Hypothalamus (tissue), 51 donors: ENCODE results near the gene ARHGAP27.

Experiments used
- DNase-seq, 51 donors: peaks; one replicate each; lab custom pipeline; 2025; lab: John Stamatoyannopoulos, UW

The ARHGAP27 gene

DNA sequence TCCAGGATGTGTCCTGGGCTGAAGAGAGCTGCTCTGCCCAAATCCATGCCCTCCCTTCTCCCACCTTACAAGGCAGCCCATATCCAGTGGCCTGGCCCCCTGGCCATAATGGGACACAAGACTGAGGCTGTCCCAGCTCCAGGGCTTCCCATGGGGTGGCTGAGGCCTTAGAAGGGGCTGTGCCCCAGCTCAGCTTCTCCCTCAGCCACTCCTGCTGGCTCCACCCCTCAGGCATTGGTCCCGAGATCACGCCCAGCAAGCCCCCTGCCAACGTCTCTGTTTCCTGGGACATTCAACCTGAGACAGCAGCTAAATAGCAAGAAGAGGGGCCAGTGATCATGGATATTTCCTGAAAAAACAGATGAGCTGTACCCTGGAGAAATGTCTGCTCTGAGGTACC lies 43.3 kb downstream of the ARHGAP27 start:
- no peak for DNase-seq

DNA sequence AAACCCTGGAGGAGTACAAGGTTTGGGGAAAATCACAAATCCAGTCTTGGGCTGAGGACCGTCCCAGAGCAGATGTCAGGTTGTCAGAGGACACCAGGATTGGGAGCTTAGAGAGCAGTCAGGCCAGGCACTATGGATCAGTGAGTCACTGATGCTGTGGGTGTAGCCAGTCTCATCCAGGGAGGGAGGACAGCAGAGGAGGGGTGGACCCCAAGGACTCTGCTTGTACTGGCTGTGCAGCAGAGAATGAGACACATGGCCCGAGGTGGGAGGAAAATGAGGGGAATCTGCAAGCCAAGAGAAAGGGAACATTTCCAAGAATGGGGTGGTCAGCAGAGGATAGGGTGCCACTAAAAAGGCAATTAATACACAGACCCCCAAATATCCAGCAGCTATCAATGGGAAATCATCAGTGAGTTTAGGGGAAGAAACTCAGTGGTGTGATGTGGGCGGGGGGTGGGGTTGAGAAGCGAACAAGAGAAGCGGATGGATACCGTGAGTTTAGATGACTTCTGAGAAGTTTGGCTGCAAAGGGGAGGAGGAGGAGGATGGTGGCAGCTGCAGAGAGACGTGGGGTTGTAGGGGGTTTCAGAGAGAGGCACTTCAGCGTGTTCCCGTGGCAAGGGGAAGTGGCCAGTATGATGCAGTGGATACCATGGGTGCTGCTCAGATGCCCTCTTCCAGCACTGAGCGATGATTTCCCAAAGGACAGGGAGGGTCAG lies 43.9 kb downstream of the ARHGAP27 start:
- no peak for DNase-seq

DNA sequence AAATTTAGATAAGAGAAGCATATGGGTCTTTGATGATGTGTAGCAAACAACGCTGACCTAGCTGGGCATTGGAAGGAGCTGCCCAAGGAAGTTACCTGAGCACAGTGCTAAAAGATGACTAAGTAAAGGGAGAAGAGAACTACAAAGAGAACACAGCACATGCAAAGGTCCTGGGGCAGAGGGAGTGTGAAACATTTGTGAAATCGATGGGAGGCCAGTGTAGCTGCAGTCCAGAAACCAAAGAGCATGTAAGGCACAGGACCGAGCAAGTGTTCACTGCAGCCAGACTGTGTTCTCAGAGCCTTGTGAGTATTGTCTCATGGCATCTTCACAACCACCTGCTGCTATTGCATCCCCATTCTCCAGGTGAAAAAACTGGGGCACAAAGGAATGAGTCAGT lies 44.9 kb downstream of the ARHGAP27 start:
- no peak for DNase-seq

DNA sequence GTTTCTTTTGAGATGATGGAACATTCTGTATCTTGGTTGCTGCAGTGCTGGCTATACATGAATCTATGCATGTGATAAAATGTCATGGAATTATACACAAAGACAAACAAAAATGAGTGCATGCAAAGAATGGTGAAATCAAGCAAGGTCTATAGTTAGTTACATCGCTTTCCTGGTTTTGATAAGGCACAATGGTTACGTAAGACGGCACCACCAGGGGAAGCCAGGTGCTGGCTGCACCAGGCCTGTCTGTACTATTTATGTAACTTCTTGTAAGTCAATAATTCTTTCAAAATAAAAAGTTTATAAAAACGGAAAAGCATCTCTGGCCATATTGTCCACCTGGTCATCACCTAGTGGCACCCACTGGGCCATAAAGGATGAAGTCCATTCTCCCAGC lies 46.5 kb downstream of the ARHGAP27 start:
- no peak for DNase-seq

DNA sequence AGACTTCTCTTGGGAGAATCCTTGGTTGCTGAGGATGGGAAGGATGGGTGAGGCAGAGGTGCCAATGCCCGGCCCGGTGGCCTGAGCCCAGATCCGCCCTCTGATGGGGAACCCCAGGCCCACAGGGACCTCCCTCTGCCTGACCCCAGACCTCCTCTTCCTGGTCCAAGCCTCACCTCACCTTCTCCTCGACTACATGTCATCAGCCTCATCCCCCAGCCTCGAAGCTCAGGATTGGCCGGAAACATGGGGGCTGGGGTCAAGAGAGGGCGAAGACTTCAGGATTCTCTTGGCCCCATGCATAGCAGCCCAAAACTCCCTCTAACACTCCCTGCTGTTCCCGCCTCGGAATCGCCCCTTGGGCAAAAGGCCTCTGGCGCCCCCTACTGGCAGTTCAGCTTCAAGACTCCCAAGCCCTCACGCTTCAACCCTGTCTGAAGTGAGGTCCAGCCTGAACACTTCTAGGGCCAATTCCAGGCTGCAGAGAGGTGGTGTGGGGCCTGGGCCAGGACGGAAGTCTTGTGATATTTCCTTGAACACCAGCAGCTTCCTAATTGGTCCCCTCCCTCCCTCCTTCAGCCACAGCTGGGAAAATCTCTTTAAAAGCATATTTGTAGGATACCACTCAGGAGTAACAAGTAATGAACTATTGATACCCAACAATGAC lies 47.2 kb downstream of the ARHGAP27 start:
- peak; percentile 14 to 87 (median 62) for DNase-seq

DNA sequence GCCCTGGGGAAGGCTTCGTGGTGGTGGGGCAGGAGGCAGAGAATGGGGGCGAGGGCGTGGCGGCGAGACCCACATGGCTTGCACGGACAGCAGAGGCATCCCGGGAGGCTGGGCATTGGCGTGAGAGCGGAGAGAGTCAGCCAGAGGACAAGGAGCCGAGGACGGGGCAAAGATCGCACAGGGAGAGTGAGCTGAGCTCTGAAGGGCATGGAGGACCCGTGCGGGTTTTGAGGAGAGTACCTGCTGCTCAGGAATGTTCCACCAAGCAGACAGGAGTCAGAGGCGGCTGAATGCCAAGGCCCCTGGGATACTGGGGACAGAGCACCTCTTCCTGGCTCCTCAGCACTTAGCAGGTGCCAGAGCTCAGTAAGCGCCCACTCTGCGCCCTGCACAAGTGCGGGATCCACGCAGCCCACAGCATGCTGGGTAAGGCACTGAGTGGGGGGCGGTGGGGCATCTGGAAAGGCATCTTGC lies 47.8 kb downstream of the ARHGAP27 start:
- DNase-seq, result no peak

DNA sequence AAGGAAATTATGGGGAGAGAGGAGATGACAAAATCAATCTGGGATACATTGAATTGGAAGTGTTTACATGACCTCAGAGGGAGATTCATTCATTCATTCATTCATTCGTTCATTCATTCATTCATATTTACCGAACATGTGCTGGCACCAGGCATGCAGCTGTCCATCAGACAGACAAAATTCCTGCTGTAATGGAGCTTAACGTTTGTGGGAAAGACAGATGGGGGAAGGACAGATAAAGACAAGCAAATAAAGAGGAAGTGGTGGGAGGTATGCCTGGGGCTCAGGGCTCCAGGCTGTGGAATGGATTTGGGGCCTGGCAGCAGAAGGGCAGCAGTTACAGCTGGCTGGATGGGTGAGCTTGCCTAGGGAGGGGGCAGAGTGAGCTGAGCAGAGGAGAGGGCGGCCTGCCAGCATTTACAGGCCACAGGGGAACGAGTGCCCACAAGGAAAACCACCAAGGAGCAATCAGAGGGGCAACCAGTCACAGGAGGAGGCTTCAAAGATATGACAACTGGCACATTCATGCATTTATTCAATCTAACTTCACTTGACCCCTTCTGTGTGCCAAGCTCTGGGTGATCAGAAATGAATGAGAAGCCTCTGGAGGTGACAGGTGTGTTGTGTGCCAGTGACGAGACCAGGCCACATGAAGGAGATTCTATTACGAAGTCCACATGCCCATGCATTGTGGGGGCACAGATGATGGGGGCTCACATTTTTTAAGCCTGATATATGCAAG lies 48.5 kb downstream of the ARHGAP27 start:
- no peak for DNase-seq

DNA sequence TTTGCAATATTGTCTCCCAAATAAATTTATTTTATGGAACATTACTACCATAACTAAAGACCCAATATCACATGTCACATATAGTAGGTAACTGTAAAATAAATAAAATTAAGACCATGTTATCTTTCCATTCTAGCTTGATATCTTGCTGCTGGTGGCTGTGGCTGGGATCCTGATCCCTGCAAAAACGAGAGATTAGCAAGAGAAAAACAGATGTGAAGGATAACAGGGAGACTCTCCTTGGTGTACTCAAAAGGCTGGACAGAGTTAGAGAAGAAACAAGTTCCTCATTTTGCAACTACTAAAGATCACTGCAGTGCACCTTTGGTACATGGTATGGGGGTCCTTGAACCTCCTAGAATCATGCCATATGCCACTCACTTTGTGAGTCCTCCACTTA lies 49.7 kb downstream of the ARHGAP27 start:
- DNase-seq, result no peak

DNA sequence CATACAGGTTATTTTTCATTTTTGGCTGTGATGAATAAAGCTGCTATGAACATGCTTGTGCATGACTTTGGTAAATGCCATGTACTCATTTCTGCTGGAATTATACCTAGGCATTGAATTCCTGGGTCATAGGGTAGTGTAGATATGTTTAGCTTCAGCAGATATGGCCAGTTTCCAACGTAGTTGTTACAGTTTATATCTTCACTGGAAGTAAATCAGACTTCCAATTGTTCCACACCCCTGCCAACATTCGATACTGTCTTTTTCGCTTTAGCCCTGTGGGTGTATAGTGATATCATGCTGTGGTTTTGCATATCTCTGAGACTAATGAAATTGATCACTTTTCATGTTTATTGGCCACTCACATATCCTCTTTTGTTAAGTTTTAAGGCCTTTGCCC lies 50.4 kb downstream of the ARHGAP27 start:
- DNase-seq, result no peak

DNA sequence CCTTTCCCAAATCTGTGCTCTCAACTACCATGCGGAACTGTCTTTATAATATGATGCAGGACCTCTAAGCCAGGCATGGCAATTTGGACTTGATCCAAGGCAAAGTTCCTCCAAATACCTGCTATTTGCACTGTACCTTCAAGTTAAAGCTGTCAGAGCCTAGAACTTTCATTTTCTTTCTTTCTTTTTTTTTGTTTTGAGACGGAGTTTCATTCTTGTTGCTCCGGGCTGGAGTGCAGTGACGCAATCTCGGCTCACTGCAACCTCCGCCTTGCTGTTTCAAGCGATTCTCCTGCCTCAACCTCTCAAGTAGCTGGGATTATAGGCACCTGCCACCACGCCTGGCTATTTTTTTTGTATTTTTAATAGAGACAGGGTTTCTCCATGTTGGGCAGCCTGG lies 51.7 kb downstream of the ARHGAP27 start:
- no peak for DNase-seq

DNA sequence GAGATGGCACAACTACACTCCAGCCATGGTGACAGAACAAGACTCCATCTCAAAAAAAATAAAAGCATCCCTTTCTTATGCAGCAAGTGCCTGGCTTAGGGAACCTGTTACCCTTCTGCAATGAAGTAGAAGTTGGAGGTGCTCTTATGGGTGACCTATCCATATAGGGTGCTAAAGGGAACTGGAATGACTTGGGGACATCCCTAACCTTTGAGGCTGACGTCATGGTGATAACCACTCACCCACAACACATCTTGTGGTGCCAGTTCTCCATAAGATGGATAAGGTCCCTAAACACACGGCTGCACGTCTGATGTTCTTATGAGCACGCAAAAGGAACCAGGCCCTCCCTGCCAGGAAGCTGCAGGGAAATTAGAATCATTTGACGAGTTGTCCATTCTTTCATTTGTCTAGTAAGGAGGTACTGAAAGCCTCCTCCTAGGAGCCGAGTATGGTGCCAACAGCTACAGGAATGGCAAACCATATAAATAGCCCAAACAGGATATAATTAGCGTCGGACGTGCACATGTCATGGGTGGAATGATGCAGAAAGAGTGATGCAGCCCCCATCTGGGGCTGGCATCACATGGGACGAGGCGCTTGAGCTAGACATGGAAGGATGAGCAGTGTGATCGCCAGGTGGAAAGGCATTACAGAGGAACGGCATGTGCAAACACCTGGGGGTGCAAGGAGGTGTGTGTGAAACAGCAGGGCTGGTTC lies 52.5 kb downstream of the ARHGAP27 start:
- no peak for DNase-seq

DNA sequence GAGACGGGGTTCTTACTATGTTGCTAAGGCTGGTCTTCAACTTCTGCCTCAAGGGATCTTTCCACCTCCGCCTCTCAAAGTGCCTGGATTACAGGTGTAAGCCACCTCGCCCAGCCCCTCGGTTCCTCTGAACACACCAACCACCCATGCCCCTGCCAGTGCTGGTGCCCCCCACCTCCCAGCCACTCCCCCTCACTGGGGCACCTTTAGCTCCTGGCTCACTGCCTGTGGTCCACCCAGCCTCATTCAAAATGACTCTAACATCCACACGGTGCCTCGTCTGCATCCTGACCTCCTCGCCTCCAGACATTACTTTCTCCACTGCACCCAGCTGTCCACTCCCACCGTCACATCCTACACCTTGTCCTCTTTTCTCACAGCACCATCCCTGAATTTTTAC lies 55.3 kb downstream of the ARHGAP27 start:
- no peak for DNase-seq

DNA sequence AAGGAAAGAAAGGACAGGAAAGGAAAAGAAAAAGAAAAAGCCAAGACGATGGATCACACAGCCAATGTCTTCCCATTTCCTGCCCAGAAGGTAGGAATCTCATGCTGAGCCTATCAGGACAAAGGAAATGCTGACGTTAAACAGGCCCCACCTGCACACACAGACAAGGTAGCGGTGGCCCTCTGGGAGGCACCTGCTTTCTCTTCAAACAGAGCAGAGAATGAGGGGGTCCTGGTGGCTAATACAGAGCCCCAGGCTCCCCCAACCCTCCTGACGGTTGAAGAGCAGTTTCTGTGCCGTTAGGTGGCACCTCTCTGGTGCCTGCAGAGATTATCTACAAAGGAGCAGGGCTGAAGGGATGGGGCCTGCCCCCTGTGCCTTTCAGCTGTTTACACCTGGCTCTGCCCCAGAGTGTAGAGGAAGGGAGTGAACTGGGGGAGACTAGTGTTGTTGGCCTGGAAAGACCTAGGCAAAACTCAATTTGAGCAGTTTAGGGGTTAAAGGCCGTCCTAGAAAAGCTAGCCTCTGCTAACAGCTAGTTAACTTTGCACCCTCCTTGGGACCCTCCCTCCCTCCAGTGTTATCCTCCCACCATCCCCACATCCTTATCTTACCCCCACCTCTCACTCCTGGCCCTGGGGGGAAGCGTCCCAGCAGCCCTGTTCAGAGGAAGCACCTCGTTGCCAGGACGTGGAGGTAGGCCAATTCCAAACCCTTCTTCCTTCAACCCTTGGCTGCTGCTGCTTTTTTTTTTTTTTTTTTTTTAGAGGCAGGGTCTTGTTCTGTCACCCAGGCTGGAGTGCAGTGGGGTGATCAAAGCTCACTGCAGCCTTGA lies 56.3 kb downstream of the ARHGAP27 start:
- no peak for DNase-seq

DNA sequence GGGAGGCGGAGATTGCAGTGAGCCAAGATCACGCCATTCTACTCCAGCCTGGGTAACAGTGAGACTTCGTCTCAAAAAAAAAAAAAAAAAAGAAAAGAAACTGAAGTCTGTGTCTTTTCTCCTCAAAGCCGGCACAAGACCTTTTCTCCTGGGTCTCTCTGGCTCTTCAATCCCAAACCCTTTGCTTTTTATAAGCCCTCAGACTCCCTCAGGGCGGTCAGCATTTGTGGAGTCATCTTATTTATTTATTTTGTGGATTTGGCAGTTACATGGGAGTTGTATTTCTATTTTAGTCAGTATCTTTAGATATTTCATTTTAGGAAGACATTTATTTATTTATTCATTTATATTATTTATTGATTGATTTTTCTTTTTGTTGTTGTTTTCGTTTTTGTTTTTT lies 58.2 kb downstream of the ARHGAP27 start:
- no peak for DNase-seq

DNA sequence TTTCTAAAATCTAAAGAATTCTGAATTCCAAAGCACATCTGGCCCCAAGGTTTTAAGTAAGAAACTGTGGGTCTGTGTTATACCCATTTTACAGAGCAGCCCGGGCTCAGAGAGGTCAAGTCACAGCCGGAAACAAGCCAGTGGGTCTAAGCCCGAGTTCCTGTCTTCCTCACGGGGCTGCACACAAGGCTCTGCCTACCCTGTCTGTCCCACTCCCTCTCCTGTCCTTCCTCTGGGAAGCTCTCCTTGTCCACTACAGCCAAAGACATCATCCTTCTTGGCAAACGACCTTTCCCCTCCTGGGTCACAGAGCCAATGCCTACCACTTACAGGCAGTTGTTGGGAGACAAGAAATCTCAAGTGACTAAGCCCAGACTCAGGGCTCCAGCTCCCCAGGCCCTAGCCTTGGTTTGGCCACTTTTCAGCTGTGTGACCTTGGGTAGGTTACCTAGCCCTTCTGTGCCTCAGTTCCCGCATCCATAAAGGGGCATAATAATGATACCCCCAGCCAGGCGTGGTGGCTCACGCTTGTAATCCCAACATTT lies 60.3 kb downstream of the ARHGAP27 start:
- no peak for DNase-seq

DNA sequence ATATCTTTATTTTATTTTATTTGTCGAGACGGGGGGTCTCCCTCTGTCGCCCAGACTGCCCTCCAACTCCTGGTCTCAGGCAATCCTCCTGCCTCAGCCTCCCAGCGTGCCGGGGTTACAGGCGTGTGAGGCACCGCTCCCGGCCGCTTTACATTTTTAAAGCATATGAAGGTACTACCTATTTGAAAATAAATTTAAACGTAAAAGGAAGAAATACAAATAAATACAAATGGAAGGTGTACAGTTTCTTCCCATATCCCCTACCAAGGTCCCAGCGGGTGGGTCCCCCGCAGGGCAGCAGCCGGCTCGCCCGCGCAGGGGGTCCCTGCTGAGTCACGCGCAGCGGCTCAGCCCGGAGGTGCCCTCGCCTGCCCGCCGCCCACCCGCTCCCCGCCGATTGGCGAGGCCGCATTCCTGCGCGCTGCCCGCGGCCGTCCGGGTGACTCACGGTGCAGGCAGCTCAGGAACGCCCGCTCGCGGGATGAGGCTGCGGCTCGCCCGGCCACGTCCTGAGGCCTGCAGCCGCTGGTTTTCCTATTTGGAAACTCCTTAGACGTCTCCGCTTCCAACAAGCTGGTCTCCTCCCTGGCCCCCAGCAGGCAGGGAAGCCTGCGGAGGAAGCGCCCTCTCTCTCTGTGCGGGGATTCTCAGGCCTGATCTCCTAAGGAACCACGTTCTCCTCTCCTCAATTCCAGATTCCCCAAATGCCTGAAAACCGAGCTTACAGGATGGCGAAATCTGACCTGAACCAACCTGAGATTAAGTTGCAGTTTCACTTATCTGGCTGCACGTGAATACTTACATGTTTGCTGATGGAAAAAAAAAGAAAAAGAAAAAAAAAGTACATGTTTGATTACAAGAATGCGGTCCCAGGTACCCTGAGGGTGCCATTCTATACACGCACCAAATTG lies 61.0 kb downstream of the ARHGAP27 start:
- peak in 30 of 51 donors; percentile 3 to 71 (median 23) for DNase-seq

DNA sequence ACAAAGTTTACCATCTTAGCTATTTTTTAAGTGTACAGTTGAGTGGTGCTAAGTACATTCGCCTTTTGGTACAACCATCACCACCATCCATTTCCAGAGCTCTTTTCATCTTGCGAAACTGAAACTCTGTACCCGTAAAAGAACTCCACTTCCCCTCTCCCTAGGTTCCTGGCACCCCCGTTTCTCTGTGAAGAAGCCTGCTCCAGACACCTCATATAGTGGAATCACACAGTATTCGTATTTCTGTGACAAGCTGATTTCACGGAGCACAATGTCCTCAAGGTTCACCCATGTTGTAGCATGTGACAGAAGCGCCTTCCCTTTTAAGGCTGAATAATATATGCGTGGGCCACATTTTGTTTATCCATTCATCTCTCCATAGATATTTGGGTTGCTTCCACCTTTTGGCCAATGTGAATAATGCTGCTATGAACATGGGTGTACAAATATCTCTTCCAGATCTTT lies 61.7 kb downstream of the ARHGAP27 start:
- DNase-seq, result peak in 1 of 51 donors; percentile 1

DNA sequence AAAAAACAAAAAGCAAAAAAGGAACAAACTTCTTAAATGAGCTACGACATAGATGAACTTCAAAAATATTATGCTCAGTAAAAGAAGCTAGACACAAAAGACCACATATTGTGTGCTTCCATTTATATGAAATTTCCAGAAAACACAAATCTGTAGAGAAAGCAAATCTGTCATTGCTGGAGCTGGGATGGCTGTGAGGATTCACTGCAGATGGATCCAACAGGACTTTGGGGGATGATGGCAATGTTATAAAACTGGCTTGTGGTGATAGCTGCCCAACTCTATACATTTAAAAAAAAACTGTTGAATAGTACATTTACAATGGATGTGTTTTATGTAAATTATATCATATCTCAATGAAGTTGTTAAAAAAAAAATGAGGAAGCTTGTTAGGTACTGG lies 63.2 kb downstream of the ARHGAP27 start:
- DNase-seq, result no peak

DNA sequence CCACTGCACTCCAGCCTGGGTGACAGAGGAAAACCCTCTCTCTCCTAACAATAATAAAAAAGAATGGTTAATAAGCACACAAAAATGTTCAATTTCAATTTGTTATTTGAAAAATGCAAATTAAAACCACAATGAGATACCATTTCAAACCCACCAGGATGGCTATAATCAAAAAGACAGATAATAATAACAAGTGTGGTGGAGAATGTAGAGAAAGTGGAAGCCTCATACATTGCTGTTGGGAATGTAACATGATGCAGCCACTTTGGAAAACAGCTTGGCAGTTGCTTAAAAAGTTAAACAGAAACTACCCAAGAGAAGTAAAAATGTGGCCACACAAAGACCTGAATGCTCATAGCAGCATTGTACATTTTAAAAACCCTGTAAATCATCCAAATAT lies 64.0 kb downstream of the ARHGAP27 start:
- DNase-seq, result no peak
